ENCODE results near the gene RAET1L.
"Not testable (repeated sequence)": the region's sequence is repeated elsewhere in the genome, so short reads cannot be mapped to it uniquely, and the experiment has no call there.

- TF ChIP-seq POLR2A (IDR thresholded peaks at IDR 0.05; ENCODE audit: low read depth, low read length); FOS (IDR thresholded peaks at IDR 0.05; ENCODE audit: low read depth, low read length); RFX5 (IDR thresholded peaks at IDR 0.05; ENCODE audit: low read depth, low read length); SMC3 (IDR thresholded peaks at IDR 0.05; ENCODE audit: low read depth, low read length); USF2 (IDR thresholded peaks at IDR 0.05; ENCODE audit: low read depth, low read length); CEBPB (IDR thresholded peaks at IDR 0.05; ENCODE audit: low read depth, low read length); MXI1 (IDR thresholded peaks at IDR 0.05; ENCODE audit: borderline replicate concordance, low read depth, low read length); RAD21 (IDR thresholded peaks at IDR 0.05; ENCODE audit: low read length): not testable (repeated sequence)
- TF ChIP-seq, protein P1, sequence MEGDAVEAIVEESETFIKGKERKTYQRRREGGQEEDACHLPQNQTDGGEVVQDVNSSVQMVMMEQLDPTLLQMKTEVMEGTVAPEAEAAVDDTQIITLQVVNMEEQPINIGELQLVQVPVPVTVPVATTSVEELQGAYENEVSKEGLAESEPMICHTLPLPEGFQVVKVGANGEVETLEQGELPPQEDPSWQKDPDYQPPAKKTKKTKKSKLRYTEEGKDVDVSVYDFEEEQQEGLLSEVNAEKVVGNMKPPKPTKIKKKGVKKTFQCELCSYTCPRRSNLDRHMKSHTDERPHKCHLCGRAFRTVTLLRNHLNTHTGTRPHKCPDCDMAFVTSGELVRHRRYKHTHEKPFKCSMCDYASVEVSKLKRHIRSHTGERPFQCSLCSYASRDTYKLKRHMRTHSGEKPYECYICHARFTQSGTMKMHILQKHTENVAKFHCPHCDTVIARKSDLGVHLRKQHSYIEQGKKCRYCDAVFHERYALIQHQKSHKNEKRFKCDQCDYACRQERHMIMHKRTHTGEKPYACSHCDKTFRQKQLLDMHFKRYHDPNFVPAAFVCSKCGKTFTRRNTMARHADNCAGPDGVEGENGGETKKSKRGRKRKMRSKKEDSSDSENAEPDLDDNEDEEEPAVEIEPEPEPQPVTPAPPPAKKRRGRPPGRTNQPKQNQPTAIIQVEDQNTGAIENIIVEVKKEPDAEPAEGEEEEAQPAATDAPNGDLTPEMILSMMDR (conservative IDR thresholded peaks at IDR 0.05; ENCODE audit: low read depth, low read length): not testable (repeated sequence)
- TF ChIP-seq, protein P2, sequence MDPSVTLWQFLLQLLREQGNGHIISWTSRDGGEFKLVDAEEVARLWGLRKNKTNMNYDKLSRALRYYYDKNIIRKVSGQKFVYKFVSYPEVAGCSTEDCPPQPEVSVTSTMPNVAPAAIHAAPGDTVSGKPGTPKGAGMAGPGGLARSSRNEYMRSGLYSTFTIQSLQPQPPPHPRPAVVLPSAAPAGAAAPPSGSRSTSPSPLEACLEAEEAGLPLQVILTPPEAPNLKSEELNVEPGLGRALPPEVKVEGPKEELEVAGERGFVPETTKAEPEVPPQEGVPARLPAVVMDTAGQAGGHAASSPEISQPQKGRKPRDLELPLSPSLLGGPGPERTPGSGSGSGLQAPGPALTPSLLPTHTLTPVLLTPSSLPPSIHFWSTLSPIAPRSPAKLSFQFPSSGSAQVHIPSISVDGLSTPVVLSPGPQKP (IDR thresholded peaks at IDR 0.05; ENCODE audit: borderline replicate concordance, low read depth, low read length): not testable (repeated sequence)
Observed at GRCh38 chr6:150017186-150017521, 8.2 kb downstream of the RAET1L start.

Measured in IMR-90 (cell line).